HG02642 (cell line): ENCODE data around the gene HELLS.
"Not testable (repeated sequence)": the region's sequence is repeated elsewhere in the genome, so short reads cannot be mapped to it uniquely, and the experiment has no call there.

ENCODE experiments used
- ATAC-seq: cut with Tn5 transposase; IDR thresholded peaks from one replicate; pipeline ENCODE4 v1.9.1; 2021; ENCODE audit warnings: mild to moderate bottlenecking; ENCODE audit not compliant: unreplicated experiment, poor library complexity

The HELLS gene

GRCh38 chr10:94602729-94603515, 57.3 kb downstream of the HELLS start:
- ATAC-seq = no peak

GRCh38 chr10:94607111-94607510, 61.5 kb downstream of the HELLS start:
- peak; percentile 83 for ATAC-seq

GRCh38 chr10:94608559-94608958, 63.0 kb downstream of the HELLS start:
- no peak for ATAC-seq

DNA sequence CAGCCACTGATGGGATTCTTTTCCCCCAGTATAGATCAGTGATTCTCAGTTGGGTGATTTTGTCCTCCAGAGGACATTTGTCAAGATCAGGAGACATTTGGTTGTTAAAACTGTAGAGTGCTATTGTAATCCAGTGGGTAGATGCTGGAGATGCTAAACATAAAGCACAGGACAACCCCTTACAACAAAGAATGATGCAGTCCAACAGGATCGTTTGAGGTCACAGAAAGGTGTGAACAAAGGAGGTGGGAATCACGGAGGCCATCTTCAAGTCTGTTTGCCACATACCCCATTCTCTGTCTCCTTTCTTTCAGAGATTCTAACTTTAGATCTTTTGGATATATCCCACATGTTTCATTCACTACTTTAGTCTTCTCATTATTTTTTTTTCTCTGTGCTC, 69.0 kb downstream of the HELLS start:
- no peak for ATAC-seq

- ATAC-seq = no peak
Measured at GRCh38 chr10:94617389-94617944, 71.9 kb downstream of the HELLS start.

GRCh38 chr10:94622666-94623205, 77.1 kb downstream of the HELLS start:
- no peak for ATAC-seq

GRCh38 chr10:94623572-94623971, 78.0 kb downstream of the HELLS start:
- ATAC-seq = no peak

DNA sequence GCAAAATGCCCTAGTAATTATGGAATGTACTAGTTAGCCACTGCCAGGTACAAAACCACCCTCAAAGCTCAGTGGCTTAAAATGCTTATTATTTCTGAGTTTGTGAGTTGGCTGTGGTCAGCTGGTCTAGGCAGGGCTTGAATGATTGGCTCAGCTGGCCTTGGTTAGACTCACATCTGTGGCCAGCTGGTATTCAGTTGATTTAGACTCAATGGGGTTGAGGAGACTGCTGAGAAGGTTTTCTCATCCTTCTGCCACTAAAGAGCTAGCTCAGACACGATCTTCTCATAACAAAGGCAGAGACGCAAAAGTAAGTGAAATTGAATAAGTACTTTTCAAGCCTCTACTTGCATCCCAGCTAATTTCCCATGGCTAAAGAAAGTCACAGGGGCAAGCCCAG, 80.9 kb downstream of the HELLS start:
- ATAC-seq = no peak

- ATAC-seq = no peak
Measured at GRCh38 chr10:94627511-94627910, 81.9 kb downstream of the HELLS start.

- no peak for ATAC-seq
Measured at GRCh38 chr10:94630017-94630688, 84.6 kb downstream of the HELLS start.

- no peak for ATAC-seq
Measured at GRCh38 chr10:94631077-94631875, 85.7 kb downstream of the HELLS start.

DNA sequence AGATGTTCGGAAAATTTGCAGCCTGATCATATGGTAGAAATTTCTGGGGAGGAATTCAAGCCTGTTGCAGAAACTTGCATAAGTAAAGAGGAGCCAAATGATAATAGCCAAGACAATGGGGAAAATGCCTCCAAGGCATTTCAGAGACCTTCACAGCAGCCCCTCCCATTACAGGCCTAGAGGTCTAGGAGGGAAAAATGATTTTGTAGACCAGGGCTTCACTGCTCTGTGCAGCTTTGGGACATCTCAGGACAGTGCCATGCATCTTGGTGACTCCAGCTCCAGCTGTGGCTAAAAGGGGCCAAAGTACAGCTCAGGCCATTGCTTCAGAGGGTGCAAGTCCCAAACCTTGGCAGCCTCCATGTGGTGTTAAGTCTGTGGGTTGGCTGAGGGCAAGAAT, 87.4 kb downstream of the HELLS start:
- no peak for ATAC-seq

DNA sequence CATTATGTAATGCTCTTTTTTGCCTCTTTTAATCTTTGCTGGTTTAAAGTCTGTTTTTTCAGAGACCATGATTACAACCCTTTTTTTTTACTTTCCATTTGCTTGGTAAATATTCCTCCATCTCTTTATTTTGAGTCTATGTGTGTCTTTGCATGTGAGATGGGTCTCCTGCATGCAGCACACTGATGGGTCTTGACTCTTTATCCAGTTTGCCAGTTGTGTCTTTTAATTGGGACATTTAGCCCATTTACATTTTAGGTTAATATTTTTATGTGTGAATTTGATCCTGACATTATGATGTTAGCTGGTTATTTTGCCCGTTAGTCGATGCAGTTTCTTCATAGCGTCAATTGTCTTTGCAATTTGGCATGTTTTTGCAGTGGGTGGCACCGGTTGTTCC, 92.5 kb downstream of the HELLS start:
- not testable (repeated sequence) for ATAC-seq

- no peak for ATAC-seq
Measured at GRCh38 chr10:94639902-94640301, 94.3 kb downstream of the HELLS start.

GRCh38 chr10:94640562-94640961, 95.0 kb downstream of the HELLS start:
- no peak for ATAC-seq

GRCh38 chr10:94641480-94641879, 95.9 kb downstream of the HELLS start:
- ATAC-seq = no peak

DNA sequence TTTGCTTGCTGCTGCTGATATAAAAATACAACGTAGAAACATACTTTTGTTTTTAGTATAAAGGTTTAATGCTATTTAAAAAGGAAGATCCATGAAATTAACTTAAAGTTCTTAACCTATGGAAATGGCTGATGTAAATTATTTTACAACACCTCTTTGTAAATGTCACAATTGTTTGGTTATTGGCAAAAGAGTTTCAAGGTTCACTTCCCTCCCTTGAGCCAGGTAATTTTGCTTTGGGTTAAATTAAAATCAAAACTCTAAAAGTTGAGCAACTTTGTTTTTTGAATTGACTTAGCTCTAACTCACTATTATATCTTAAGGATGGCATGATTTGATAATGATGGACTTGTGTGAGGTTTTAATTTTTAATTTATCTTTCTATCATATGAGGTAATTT, 98.8 kb downstream of the HELLS start:
- ATAC-seq = no peak

DNA sequence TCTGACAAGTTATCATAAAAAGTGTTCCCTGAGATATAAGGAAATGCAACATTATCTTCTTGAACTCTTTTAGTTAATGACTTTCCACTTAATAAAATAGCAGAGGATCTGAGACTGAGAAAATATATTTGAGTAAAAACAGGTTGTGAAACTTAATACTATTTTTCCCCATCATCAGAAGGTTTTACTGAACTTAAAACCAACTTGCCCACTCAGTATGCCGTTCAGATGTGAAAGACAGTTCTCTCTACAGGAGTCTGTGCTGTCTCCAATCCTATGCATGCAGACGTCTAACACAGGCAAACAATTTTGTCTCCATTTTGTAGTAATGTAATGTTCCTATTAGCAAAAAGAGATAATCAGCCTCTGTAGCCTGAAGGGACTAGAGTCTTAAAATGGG, 99.7 kb downstream of the HELLS start:
- ATAC-seq = peak; percentile 76
